NT2/D1 (cell line): Measurements from ENCODE around the gene TIRAP.

Experiments
- SUZ12 ChIP-seq: IDR thresholded peaks from 2 replicates; pipeline ENCODE4 v1.6.1; 2011; ENCODE audit not compliant: insufficient read length, insufficient read depth; ENCODE audit errors: extremely low read depth
- YY1 ChIP-seq: IDR thresholded peaks from 2 replicates; pipeline ENCODE4 v1.6.1; 2011; ENCODE audit not compliant: insufficient read length, insufficient read depth
- ZNF274 ChIP-seq: IDR thresholded peaks from 2 replicates; pipeline ENCODE4 v1.6.1; 2011; ENCODE audit warnings: mild to moderate bottlenecking, low read depth, low read length

- TF ChIP-seq YY1 (no peak), ZNF274 (no peak), SUZ12 (no peak)
Measured at GRCh38 chr11:126339073-126339862, 56.4 kb downstream of the TIRAP start.
